HG02642 (cell line): ENCODE measurements around the gene AGBL2.
A peak's percentile ranks its signal among the peaks of the same experiment; 100 is the strongest.
"Not testable (repeated sequence)": the region's sequence is repeated elsewhere in the genome, so short reads cannot be mapped to it uniquely, and the experiment has no call there.

Source experiments
- ATAC-seq: cut with Tn5 transposase; IDR thresholded peaks from one replicate; pipeline ENCODE4 v1.9.1; 2021; ENCODE audit warnings: mild to moderate bottlenecking; ENCODE audit not compliant: unreplicated experiment, poor library complexity

Gene AGBL2

GRCh38 chr11:47640506-47640905, 74.7 kb downstream of the AGBL2 start:
- ATAC-seq = not testable (repeated sequence)

- ATAC-seq = not testable (repeated sequence)
These were observed 78.8 kb downstream of the AGBL2 start for GRCh38 chr11:47636331-47636730.

GRCh38 chr11:47631473-47631872, 83.7 kb downstream of the AGBL2 start:
- ATAC-seq = no peak

GRCh38 chr11:47628026-47628425, 87.1 kb downstream of the AGBL2 start:
- ATAC-seq = no peak

GRCh38 chr11:47626234-47626633, 88.9 kb downstream of the AGBL2 start:
- ATAC-seq = no peak

- no peak for ATAC-seq
These were observed 94.3 kb downstream of the AGBL2 start for GRCh38 chr11:47620836-47621378.

GRCh38 chr11:47617417-47617809, 97.8 kb downstream of the AGBL2 start:
- ATAC-seq = no peak

- ATAC-seq = no peak
These were observed 98.3 kb downstream of the AGBL2 start for GRCh38 chr11:47616726-47617416.

- no peak for ATAC-seq
These were observed 99.9 kb downstream of the AGBL2 start for GRCh38 chr11:47615249-47615648.

GRCh38 chr11:47611348-47611794, 103.8 kb downstream of the AGBL2 start:
- peak; percentile 67 for ATAC-seq

GRCh38 chr11:47609675-47610074, 105.5 kb downstream of the AGBL2 start:
- no peak for ATAC-seq
